NCI-H1105 (cell line): ENCODE data around the gene MYH2.

Experiments
- DNase-seq: peaks from one replicate; lab custom pipeline; 2025; lab: John Stamatoyannopoulos, UW

Gene MYH2

GRCh38 chr17:10516065-10516464, 33.4 kb downstream of the MYH2 start:
- DNase-seq: no peak

- no peak for DNase-seq
These were observed 36.0 kb downstream of the MYH2 start for GRCh38 chr17:10513299-10514067.

- DNase-seq: no peak
These were observed 36.6 kb downstream of the MYH2 start for GRCh38 chr17:10512856-10513255.

GRCh38 chr17:10499950-10500349, 49.5 kb downstream of the MYH2 start:
- no peak for DNase-seq

GRCh38 chr17:10492004-10492403, 57.5 kb downstream of the MYH2 start:
- DNase-seq: no peak

- DNase-seq: no peak
These were observed 67.2 kb downstream of the MYH2 start for GRCh38 chr17:10482252-10482651.

GRCh38 chr17:10477701-10478100, 71.8 kb downstream of the MYH2 start:
- no peak for DNase-seq

GRCh38 chr17:10474536-10474935, 74.9 kb downstream of the MYH2 start:
- DNase-seq: no peak

GRCh38 chr17:10471858-10472257, 77.6 kb downstream of the MYH2 start:
- DNase-seq: no peak
